MM.1S (cell line): ENCODE results near the gene ZDHHC11B.
"Not testable (repeated sequence)": the region's sequence is repeated elsewhere in the genome, so short reads cannot be mapped to it uniquely, and the experiment has no call there.

Source experiments
- DNase-seq: peaks from one replicate; pipeline ENCODE4 v3.0.0-alpha.2; 2015
- H2AFZ ChIP-seq: fragments of 300-600 bp; sonication (generic); 2 replicates; pipeline ENCODE4 v1.6.0; 2016; ENCODE audit warnings: antibody characterized with exemption, low read length
- H3F3A ChIP-seq: fragments of 300-600 bp; sonication (generic); 2 replicates; pipeline ENCODE4 v1.6.1; 2016; ENCODE audit warnings: mild to moderate bottlenecking, antibody characterized with exemption, low read length, moderate library complexity, mixed read lengths; ENCODE audit not compliant: insufficient read depth
- H3K27ac ChIP-seq: fragments of 300-600 bp; sonication (generic); 2 replicates; pipeline ENCODE4 v1.5.1; 2016; ENCODE audit warnings: mild to moderate bottlenecking, low read length
- H3K27me3 ChIP-seq: fragments of 300-600 bp; sonication (generic); replicated peaks from 2 replicates; pipeline ENCODE4 v1.6.0; 2016; ENCODE audit warnings: low read length; ENCODE audit not compliant: insufficient read depth
- H3K36me3 ChIP-seq: fragments of 300-600 bp; sonication (generic); replicated peaks from 2 replicates; pipeline ENCODE4 v1.6.1; 2016; ENCODE audit warnings: mild to moderate bottlenecking, low read length, mixed read lengths; ENCODE audit not compliant: insufficient read depth
- H3K4me1 ChIP-seq: fragments of 300-600 bp; sonication (generic); 2 replicates; pipeline ENCODE4 v1.6.1; 2016; ENCODE audit warnings: low read length, mixed read lengths
- H3K4me2 ChIP-seq: fragments of 300-600 bp; sonication (generic); 2 replicates; pipeline ENCODE4 v1.6.0; 2016; ENCODE audit warnings: low read depth, low read length
- H3K4me3 ChIP-seq: fragments of 300-600 bp; sonication (generic); 2 replicates; pipeline ENCODE4 v1.5.1; 2016; ENCODE audit warnings: low read length, mixed read lengths
- H3K79me2 ChIP-seq: fragments of 300-600 bp; sonication (generic); 2 replicates; pipeline ENCODE4 v1.6.1; 2016; ENCODE audit warnings: mixed run types, low read length, mixed read lengths
- H3K9ac ChIP-seq: fragments of 300-600 bp; sonication (generic); 2 replicates; pipeline ENCODE4 v1.6.1; 2016; ENCODE audit warnings: low read length, mixed read lengths
- H3K9me2 ChIP-seq: fragments of 300-600 bp; sonication (generic); replicated peaks from 2 replicates; pipeline ENCODE4 v1.6.1; 2016; ENCODE audit warnings: mild to moderate bottlenecking, low read length, mixed read lengths; ENCODE audit not compliant: insufficient read depth
- H3K9me3 ChIP-seq: fragments of 300-600 bp; sonication (generic); replicated peaks from 2 replicates; pipeline ENCODE4 v1.6.1; 2016; ENCODE audit warnings: mild to moderate bottlenecking, low read length, mixed read lengths; ENCODE audit not compliant: insufficient read depth
- H4K20me1 ChIP-seq: fragments of 300-600 bp; sonication (generic); 2 replicates; pipeline ENCODE4 v1.6.1; 2016; ENCODE audit warnings: mild to moderate bottlenecking, low read length, moderate library complexity, mixed read lengths; ENCODE audit not compliant: insufficient read depth
- CTCF ChIP-seq: fragments of 300-600 bp; sonication (generic); IDR thresholded peaks from 2 replicates; pipeline ENCODE4 v1.5.1; 2016; ENCODE audit warnings: antibody characterized with exemption, low read length, mixed read lengths
- EZH2 ChIP-seq: fragments of 300-600 bp; sonication (generic); optimal IDR thresholded peaks from 2 replicates; pipeline ENCODE3; 2017; ENCODE audit warnings: low read depth, mild to moderate bottlenecking, antibody characterized with exemption, low read length, mixed read lengths
- EZH2phosphoT487 ChIP-seq: fragments of 300-600 bp; sonication (generic); IDR thresholded peaks from 2 replicates; pipeline ENCODE4 v1.6.1; 2018; ENCODE audit warnings: antibody characterized with exemption, low read length

The ZDHHC11B gene

DNA sequence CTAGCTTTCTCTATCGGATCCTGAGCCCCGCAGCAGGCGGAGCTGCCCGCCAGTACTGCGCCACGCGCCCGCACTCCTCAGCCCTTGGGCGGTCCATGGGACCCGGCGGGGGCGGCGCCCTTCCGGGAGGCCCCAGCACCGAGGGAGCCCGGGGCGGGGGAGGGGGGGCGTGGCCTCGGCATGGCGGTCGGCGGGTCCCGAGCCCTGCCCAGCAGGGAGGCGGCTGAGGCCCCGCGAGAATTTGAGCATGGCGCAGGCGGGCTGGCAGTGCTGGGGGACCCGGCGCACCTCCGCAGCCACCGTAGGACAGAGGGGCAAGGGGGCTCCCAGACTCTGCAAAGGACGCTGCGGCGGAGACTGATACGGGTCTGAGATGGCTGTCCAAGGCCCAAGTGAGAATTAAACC is 6.8 kb downstream of the ZDHHC11B start:
- Histone ChIP-seq H3K9me2 (no peaks in the 10 kb centered on the region), H3K4me3 (no peak overlapping the region)

GRCh38 chr5:776862-777711 is 7.4 kb downstream of the ZDHHC11B start:
- TF ChIP-seq CTCF (no peak), EZH2phosphoT487 (no peak)
- H3K27me3 ChIP-seq: no peaks in the 10 kb centered on the region
- H3K36me3 ChIP-seq: no peaks in the 10 kb centered on the region
- no peaks in the 10 kb centered on the region for H3K79me2 ChIP-seq
- H3K9ac ChIP-seq: no peak overlapping the region
- H4K20me1 ChIP-seq: no peaks in the 10 kb centered on the region
- H3F3A ChIP-seq: no peaks in the 10 kb centered on the region
- no peaks in the 10 kb centered on the region for H3K9me2 ChIP-seq
- H3K4me1 ChIP-seq: no peaks in the 10 kb centered on the region
- H3K9me3 ChIP-seq: no peaks in the 10 kb centered on the region
- H3K4me3 ChIP-seq: no peak overlapping the region
- no peak overlapping the region for H3K27ac ChIP-seq
- DNase-seq: no peak
- no peak overlapping the region for H3K4me2 ChIP-seq
- H2AFZ ChIP-seq: no peak overlapping the region

More for the DNA sequence above, 6.8 kb downstream of the ZDHHC11B start:
- Histone ChIP-seq H3K4me1 (no peaks in the 10 kb centered on the region), H4K20me1 (no peaks in the 10 kb centered on the region), H3K4me2 (no peak overlapping the region), H3K79me2 (no peaks in the 10 kb centered on the region), H3K36me3 (no peaks in the 10 kb centered on the region), H2AFZ (no peak overlapping the region), H3K27ac (no peak overlapping the region), H3K9ac (no peak overlapping the region), H3K27me3 (no peaks in the 10 kb centered on the region), H3F3A (no peaks in the 10 kb centered on the region), H3K9me3 (no peaks in the 10 kb centered on the region)
- no peak for TF ChIP-seq CTCF
- DNase-seq: no peak

DNA sequence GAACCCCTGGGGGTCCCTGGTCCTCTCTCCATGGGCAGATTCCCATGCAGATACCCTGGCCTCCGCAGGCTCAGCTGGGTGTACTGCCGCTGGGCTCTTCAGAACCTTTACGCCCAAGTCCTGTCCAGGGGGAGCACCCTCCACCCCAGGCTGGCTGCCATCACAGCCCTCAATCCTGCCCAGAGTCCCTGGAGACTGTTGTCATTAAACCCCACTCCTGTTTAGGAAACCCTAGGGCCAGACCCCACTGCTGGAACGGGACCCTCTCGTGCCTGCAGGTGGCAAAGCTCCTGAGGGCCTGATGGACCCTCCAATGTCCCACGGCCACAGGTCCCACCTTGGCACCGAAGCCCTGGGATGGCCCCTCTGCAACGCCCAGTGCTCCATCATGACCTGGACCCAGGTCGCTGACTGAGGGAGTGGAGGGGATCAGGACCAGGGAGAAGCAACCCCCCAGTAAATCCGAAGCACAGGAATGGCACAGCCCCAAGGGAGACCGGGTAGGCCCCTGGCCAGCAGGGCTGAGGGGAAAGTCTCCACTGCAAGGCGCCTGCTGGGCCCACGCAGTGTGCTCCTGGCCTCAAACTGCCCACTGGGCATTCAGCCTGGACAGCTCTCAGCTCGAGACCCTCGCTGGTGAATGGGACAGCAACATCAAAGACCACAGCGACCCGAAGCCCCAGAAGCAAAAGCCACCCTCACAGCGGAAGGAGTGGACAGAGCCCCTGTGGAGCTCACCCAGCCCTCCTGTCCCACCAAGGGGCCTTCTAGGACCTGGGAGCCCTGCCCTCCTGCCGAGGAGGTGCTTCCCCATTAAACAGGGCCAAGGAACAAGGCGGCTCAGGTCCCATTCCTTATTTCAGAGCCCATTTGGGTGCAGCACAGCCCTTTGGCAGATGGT is 8.3 kb downstream of the ZDHHC11B start:
- no peak for DNase-seq
- no peaks in the 10 kb centered on the region for H3K36me3 ChIP-seq
- no peaks in the 10 kb centered on the region for H3K4me1 ChIP-seq
- H3K79me2 ChIP-seq: no peaks in the 10 kb centered on the region
- H4K20me1 ChIP-seq: no peaks in the 10 kb centered on the region
- no peaks in the 10 kb centered on the region for H3F3A ChIP-seq
- H3K27ac ChIP-seq: no peak overlapping the region
- TF ChIP-seq EZH2 (no peak), EZH2phosphoT487 (no peak), CTCF (no peak)
- no peaks in the 10 kb centered on the region for H3K9me2 ChIP-seq
- H3K4me2 ChIP-seq: no peak overlapping the region
- H3K4me3 ChIP-seq: no peak overlapping the region
- H3K9me3 ChIP-seq: no peaks in the 10 kb centered on the region
- H2AFZ ChIP-seq: no peak overlapping the region
- no peak overlapping the region for H3K9ac ChIP-seq
- H3K27me3 ChIP-seq: no peaks in the 10 kb centered on the region

- not testable (repeated sequence) for H3K27me3 ChIP-seq, H3K4me1 ChIP-seq, H2AFZ ChIP-seq, H3K9me2 ChIP-seq, H3K9ac ChIP-seq, DNase-seq, H3F3A ChIP-seq, H4K20me1 ChIP-seq, H3K27ac ChIP-seq, H3K4me2 ChIP-seq, H3K4me3 ChIP-seq, H3K79me2 ChIP-seq, H3K36me3 ChIP-seq, H3K9me3 ChIP-seq
These were observed 9.0 kb downstream of the ZDHHC11B start for GRCh38 chr5:775595-775960.

DNA sequence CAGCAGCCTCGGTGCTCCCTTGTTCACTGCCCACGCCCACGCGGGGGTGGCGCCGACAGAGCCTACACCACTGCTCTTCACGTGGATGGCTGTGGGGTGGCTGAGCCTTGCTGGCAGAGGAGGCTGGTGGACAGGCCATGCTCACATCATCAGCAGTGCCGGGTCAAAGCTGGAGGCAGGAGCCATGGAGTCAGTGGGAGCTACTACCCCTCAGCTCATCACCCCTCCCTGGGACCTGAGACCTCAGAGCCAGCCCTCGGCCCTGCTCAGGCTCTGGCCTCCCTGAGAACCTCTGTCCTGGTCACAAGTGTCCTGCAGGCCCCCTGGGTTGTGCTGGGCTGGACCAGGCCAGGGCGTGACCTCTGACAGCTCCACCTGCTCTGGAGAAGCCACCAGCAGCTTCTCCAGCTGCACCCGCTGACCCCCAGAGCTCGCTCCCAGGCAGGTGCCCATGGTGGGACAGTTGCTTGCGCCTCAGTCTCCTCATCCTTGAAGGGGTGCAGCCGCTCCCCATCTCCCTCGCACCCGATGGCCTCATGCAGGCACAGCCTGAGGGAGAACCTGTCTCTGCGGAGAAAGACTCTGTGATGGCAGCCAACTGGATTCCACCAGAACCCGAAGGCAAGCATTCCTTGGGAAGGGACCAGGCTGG is 9.5 kb downstream of the ZDHHC11B start:
- H3K9me3 ChIP-seq, H3K27me3 ChIP-seq, H3K9ac ChIP-seq, H3K79me2 ChIP-seq, H3K4me1 ChIP-seq, H3K4me3 ChIP-seq, H2AFZ ChIP-seq, H3F3A ChIP-seq, DNase-seq, H3K9me2 ChIP-seq, H3K27ac ChIP-seq, H3K36me3 ChIP-seq, H4K20me1 ChIP-seq, H3K4me2 ChIP-seq: not testable (repeated sequence)
